ENCODE results near the gene CMAS.
"Not testable (repeated sequence)": the region's sequence is repeated elsewhere in the genome, so short reads cannot be mapped to it uniquely, and the experiment has no call there.

CMAS gene

GRCh38 chr12:22046090-22046967 is at the start of gene CMAS:
CMAS (plus strand) TSS chr12:22046218; CDS start chr12:22046304, 86 bp downstream.
- DNase-seq, result peak; percentile 53

GRCh38 chr12:21998295-21998694 is 47.7 kb upstream of the CMAS start:
- DNase-seq, result no peak

GRCh38 chr12:21998782-21999181 is 47.2 kb upstream of the CMAS start:
- no peak for DNase-seq

GRCh38 chr12:22002430-22002829 is 43.6 kb upstream of the CMAS start:
- DNase-seq, result no peak

- not testable (repeated sequence) for DNase-seq
Measured at GRCh38 chr12:22007794-22008193, 38.2 kb upstream of the CMAS start.

- no peak for DNase-seq
Measured at GRCh38 chr12:22008196-22008595, 37.8 kb upstream of the CMAS start.

GRCh38 chr12:22014041-22014782 is 31.8 kb upstream of the CMAS start:
- DNase-seq, result no peak

GRCh38 chr12:22014783-22015144 is 31.3 kb upstream of the CMAS start:
- no peak for DNase-seq

- DNase-seq, result no peak
Measured at GRCh38 chr12:22016982-22017381, 29.0 kb upstream of the CMAS start.

GRCh38 chr12:22018860-22019259 is 27.2 kb upstream of the CMAS start:
- no peak for DNase-seq

GRCh38 chr12:22023489-22023888 is 22.5 kb upstream of the CMAS start:
- not testable (repeated sequence) for DNase-seq

- no peak for DNase-seq
Measured at GRCh38 chr12:22029491-22029890, 16.5 kb upstream of the CMAS start.

- DNase-seq, result no peak
Measured at GRCh38 chr12:22029991-22030390, 16.0 kb upstream of the CMAS start.

GRCh38 chr12:22032732-22033131 is 13.3 kb upstream of the CMAS start:
- no peak for DNase-seq

GRCh38 chr12:22034709-22035506 is 11.1 kb upstream of the CMAS start:
- DNase-seq, result no peak

GRCh38 chr12:22037947-22038346 is 8.1 kb upstream of the CMAS start:
- no peak for DNase-seq

GRCh38 chr12:22038734-22039133 is 7.3 kb upstream of the CMAS start:
- DNase-seq, result no peak

GRCh38 chr12:22039361-22039760 is 6.7 kb upstream of the CMAS start:
- DNase-seq, result no peak

- no peak for DNase-seq
Measured at GRCh38 chr12:22042976-22043669, 2.9 kb upstream of the CMAS start.

GRCh38 chr12:22043943-22044342 is 2.1 kb upstream of the CMAS start:
- no peak for DNase-seq

GRCh38 chr12:22044391-22044790 is 1.6 kb upstream of the CMAS start:
- no peak for DNase-seq

GRCh38 chr12:22046968-22047390 is 961 bp downstream of the CMAS start:
- no peak for DNase-seq

GRCh38 chr12:22047494-22047893 is 1.5 kb downstream of the CMAS start:
- no peak for DNase-seq
